GM15510 (cell line): ENCODE data around the gene LRMDA.

Source experiments
- POLR2A ChIP-seq: IDR thresholded peaks from 3 replicates; pipeline ENCODE4 v1.6.1; 2011; ENCODE audit warnings: borderline replicate concordance; ENCODE audit not compliant: insufficient read length; ENCODE audit errors: extremely low read depth

LRMDA gene

DNA sequence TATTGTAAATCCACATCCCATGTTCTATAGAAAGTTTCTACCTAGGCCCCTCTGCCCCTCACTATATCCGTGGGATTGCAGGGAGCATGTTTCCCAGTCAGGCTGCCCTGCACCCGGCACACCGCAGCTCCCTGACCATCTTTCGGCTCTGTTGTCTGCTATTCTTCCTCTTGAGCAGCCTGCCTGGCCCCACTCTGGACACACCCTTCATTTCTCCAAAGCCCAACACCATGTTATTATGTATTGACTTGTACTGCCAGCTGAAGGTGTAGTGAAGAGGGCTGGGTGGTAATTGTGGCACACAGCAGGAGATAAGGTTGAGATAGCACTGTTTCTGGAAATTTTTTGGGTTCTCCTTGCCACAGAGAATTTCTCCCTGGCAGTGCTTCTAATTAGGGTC is 9.8 kb downstream of the LRMDA start:
- TF ChIP-seq POLR2A = no peak

DNA sequence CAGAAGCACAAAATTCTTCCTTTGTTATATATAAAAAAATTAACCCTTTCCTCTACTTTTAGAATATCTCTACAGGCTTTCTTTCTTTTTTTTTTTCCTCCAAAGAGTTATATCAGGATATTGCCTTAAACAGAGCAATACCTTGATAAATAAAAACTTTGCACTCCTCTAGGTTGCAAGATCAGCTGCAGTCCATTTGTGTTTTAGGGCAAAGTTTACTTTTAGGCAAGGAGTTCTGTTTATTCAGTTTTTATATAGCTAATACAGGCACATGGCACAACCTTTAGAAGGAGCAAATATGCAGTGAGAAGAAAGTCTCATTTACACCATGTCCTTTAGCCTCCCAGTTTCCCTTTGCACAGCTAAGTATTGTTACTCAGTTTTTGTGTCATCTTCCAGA is 10.3 kb downstream of the LRMDA start:
- no peak for TF ChIP-seq POLR2A

DNA sequence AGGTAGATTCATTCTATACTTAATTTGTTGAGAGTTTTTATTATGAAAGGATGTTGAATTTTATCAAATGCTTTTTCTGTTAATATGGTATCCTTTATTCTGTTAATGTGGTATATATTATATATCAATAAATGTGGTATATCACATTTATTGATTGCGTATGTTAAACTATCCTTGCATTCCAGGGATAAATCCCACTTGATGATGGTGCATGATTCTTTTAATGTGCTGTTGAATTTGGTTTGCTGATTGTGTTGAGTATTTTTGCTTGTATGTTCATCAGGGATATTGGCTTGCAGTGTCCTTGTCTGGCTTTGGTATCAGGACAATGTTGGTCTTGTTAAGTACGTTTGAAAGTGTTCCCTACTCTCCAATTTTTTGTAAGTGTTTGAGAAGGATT is 11.9 kb downstream of the LRMDA start:
- no peak for TF ChIP-seq POLR2A

DNA sequence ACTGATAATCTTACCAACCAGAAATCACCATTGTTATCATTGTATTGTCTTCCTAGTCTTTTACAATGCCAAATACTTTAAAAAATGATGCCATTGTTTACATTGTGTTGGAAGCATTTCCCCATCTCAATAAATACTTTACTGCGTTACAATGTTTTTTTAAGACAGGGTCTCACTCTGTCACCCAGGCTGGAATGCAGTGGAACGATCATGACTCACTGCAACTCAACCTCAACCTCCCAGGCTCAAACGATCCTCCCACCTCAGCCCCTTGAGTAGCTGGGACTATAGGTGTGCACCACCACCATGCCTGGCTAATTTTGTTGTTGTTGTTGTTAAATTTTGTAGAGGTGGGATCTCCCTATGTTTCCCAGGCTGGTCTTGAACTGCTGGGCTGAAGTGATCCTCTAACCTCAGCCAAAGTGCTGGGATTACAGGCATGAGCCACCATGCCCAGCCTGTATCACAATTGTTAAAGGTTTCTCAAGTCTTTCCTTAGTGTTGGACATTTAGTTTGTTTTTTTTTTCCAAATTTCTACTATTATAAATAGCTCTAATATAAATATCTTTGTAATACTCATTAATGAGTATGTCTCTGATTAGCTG is 13.5 kb downstream of the LRMDA start:
- TF ChIP-seq POLR2A = no peak

DNA sequence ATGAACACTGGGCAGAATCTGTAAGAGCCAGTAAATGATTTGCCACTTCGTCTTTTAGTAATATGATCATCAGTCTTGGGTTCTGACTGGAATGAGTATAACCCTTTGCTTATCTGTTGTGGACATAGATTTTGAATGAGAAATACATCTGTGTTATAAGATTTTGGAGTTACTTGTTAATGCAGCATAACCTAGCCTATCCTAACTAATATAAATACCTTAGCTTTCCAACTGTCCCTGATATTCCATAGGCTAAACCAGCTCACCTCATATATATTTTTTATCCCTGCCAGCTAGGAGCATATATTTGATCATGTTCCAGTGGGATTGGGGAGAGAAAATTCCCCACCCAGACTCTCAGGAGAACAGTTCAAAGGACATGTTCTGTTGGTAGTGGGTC is 15.1 kb downstream of the LRMDA start:
- TF ChIP-seq POLR2A = no peak

DNA sequence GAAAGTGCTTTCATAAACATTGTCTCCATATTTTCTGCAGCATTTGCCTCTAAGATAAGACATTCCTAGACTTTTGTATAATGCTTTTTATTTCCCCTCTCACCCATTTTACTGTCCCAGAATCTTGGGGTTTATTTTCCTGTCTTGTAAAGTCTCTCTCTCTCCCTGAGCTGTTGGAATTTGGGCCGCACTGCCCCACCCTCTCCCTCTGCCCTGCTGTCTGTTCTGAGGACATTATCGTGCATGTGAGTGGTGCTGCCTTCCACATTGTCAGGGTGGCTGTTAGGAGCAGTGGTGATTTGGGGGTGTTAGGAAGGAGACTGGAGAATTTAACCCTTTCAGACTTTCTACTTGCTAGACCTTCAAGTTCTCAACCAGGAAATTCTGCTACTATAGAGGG is 16.7 kb downstream of the LRMDA start:
- no peak for TF ChIP-seq POLR2A

DNA sequence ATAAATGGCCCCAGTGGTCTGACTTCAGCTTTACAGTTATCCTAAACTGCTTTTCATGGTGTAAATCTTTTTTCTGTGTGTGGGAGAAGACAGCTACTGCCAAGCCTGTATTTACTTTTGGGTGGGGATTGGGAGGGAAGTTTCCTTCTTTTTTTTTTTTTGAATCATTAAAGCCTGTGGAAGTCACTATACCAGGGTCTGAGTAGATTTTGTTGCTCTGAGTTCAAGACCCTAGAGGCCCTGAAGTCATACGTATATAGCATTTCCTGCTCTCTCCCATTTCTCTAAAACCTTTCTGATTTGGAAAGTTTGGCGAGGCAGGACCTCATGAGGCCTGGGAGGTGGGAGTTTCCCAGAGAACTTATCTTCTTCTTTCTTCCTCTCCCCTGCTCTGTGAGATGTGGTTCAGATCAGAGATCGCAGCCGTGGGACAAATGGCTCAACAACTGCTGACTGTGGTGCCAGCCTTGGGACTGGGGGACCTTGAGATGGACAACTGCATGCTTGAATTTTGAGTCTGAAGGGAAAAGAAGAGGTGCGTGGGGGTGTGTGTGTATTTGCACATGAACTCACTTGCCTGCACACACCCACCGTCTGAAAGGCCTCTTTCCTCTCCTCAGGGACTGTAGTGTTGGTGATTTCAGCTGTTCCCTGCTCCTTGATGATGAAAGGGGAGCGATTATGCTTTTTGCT is 18.1 kb downstream of the LRMDA start:
- no peak for TF ChIP-seq POLR2A

DNA sequence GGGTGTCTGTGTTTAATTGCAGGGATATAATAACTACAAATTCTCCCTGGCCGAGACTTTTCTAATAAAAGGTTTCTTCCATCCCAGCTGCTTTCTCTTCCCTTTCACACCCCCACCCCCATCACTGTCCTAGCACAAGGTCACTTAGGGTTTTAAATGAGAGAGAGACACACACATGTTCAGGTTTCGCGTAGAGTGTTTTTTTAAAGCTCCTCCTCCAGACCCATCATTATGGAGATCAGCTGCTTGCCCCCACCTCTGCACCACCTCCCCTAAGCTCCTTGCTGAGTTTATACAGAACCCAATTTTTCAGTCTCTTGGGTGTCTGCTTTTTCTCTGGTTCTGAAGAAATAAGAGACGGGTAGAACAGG is 18.6 kb downstream of the LRMDA start:
- no peak for TF ChIP-seq POLR2A

DNA sequence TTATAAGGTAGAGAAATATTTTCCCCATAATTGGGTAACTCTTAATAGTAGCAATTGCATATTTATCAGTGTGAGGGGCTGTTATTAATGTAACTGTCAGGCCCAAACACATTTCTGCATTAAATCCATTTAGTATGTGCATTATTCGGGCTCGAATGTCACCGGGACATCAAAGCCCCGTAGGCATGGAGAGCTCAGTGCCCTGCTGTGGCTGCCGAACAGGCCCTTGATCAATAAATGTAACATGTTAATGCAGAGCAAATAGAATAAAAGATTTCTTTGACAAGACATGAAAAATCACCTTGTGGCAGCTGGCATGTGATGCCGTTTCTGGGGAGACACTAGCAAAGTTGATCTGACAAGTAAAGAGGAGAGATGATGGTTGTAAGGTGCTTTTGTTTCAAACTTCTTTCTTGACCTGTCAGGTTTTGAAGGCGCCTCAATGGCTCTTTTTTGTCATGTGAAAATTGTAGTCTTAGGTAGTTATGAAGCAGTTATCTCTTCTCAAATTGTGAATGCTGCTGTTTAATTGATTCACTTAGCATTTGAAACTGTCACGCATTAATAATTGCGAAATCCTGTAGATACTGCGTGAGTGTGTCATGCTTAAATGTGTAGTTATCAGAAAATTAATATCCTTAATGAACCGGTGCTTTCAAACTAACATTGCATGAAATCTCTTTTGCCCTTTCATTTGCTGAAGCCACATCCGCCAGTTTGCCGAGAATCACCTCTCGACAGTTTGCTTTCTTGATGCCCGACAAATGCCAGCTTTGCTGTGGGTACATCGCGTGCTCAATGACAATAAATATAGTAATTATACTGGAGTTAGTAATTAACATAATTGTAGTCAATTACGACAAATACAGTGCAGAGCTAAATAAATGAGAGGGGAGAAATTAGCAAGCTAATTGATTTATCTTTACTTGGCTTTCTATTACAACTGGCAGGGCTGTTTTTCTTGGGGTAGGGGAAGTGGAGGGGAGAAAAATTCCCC is 19.5 kb downstream of the LRMDA start:
- TF ChIP-seq POLR2A = no peak

DNA sequence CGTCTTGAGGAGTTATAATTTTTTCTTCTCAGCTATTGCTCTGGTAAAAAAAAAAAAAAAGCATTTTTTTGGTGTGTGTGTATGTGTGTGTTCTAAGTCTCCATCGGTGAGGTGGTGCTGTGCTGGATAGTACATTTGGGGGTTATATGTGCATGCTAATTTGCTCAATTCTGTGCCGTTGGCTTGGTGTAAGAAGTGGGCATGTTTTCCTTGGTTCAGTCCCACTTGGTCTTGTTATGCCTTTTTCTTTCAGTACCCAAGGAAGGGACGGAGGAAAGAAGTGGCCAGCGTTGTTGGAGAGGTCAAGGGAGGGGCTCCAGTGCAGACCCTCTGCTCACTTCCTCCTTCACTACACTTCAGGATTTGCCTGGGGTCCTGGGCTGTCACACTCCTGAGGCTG is 20.4 kb downstream of the LRMDA start:
- no peak for TF ChIP-seq POLR2A

DNA sequence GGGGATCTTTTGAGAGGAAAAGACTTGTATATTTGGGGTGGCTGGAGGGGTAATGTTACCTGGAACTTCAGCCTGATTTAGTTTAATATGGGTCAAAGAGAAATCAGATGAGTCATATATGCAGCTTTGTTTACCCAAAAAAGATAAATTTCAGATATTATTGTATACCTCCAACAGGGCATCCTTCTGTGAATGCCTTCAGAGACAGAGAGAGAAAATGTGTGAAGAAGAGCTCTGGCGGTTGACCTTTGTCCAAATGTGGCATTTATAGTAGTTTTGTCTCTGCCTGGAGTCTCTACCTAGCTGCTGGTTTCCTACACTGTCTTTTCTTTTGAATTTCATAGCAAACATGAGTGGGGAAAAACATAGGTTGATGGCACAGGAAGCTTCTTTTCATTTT is 21.6 kb downstream of the LRMDA start:
- no peak for TF ChIP-seq POLR2A

DNA sequence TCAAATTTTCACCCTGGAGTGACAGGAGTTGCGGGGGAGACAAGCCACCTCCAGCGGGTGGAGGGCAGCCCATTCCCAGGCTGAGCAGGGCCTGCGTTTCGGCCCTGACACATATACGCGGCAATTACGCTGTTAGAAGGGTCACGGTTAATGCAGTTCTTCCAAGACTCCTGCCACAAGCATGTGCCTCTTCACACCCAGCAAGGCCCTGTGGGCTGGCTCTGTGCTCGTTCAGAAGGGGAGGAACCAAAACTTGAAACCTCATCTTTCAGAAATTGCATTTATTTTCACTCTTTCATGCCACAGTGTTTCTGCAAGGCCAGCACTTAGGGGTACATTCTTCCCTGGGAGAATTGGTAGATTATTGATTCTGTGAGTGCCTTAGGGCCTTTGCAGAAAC is 24.7 kb downstream of the LRMDA start:
- TF ChIP-seq POLR2A = no peak

DNA sequence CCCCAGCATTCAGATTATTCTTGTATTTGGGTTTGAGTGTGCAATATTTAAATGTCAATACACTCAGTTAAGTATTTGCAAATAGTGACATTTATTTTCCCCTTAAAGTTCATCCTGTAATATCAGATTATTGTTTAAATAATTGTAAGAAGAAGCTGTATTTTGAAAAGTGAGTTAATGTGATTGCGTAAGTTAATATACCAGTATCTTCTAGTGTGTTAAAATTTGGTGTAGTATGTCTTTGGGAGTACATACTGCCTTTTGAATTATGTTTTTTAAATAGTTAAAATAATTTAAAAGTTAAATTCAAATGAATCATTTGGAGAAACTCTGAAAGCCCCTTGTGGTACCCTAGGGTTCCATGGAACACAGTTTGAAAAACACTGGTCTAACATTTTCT is 28.6 kb downstream of the LRMDA start:
- no peak for TF ChIP-seq POLR2A

DNA sequence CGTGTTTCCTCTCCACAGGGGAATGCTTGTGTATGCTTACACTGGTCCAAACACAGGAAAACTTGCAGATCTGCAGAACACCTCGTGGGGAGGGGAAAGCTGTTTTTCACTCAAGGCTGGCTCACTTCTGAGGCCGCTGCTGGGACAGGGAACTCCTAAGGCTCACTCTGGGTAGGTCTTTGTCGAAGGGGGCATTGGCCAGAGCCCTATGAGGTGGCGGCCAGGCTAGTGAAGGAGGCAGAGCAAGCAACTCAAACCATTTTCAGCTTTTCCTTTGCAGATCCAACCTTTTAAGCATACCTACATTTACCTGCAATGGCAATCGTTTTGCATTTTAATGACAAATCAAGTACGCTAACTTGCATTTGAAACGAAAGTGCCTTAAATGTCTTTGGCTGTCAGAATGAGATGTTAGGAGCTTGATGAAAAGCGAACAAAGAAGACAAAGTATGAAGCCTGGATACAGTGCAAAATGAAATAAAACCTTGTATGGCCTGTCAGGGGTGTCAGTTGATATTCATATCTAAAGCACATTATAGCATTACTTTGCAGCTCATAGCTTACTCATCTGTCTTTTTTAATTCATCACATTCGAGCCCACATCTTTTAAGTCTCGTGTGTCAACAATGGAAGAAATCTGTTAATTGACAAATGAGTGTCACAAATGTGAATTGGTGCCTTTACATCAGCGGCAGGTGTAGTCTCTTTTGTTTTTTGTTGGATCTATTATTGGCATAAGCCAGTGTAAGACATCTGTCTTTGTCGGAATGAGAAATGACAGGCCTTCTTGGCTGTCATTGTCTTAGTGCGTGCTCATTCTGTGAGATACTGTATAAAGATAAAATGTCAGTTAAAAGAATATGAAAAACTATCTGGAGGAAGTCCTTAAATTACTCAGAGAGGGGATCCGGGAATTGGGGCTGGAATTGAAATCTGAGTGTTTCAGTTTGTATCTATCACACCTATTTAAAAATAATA is 30.5 kb downstream of the LRMDA start:
- TF ChIP-seq POLR2A = no peak
